NB4 (cell line): ENCODE measurements around the gene SCO1.
"Not testable (repeated sequence)": the region's sequence is repeated elsewhere in the genome, so short reads cannot be mapped to it uniquely, and the experiment has no call there.

Experiments used
- DNase-seq: peaks from one replicate; pipeline ENCODE4 v3.0.0; 2010; ENCODE audit warnings: low read depth
- H3K4me3 ChIP-seq: one replicate; pipeline ENCODE4 v1.5.1; 2011; ENCODE audit warnings: mild to moderate bottlenecking, low read depth, low read length, moderate library complexity
- CTCF ChIP-seq: IDR thresholded peaks from one replicate; pipeline ENCODE4 v1.5.1; 2012; ENCODE audit warnings: low read depth, low read length
- MAX ChIP-seq: IDR thresholded peaks from 2 replicates; pipeline ENCODE4 v1.6.1; 2011; ENCODE audit warnings: low read depth, low read length
- MYC ChIP-seq: IDR thresholded peaks from 2 replicates; pipeline ENCODE4 v1.6.1; 2011; ENCODE audit warnings: low read depth, low read length
- POLR2A ChIP-seq: IDR thresholded peaks from 2 replicates; pipeline ENCODE4 v1.6.1; 2011; ENCODE audit warnings: mild to moderate bottlenecking; ENCODE audit not compliant: insufficient read length; ENCODE audit errors: extremely low read depth

SCO1 gene

GRCh38 chr17:10735251-10735650, 37.9 kb upstream of the SCO1 start:
- no peak overlapping the region for H3K4me3 ChIP-seq
- TF ChIP-seq MYC: no peak
- TF ChIP-seq CTCF: no peak
- no peak for TF ChIP-seq MAX
- no peak for DNase-seq

- DNase-seq: no peak
- TF ChIP-seq MAX: no peak
- TF ChIP-seq CTCF: no peak
- TF ChIP-seq MYC: no peak
- no peak for TF ChIP-seq POLR2A
- H3K4me3 ChIP-seq: no peak overlapping the region
Observed at GRCh38 chr17:10733666-10734065, 36.3 kb upstream of the SCO1 start.

- not testable (repeated sequence) for H3K4me3 ChIP-seq, DNase-seq
Observed at GRCh38 chr17:10732121-10732520, 34.8 kb upstream of the SCO1 start.

GRCh38 chr17:10731408-10731879, 34.1 kb upstream of the SCO1 start:
- no peak overlapping the region for H3K4me3 ChIP-seq
- no peak for TF ChIP-seq POLR2A
- DNase-seq: no peak

- H3K4me3 ChIP-seq: peak overlapping the region; percentile 40
Observed at GRCh38 chr17:10730247-10730646, 32.9 kb upstream of the SCO1 start.

GRCh38 chr17:10729334-10730193, 32.2 kb upstream of the SCO1 start, which contains the start of gene TMEM220:
TMEM220 (minus strand) TSS chr17:10730023; CDS start chr17:10729851, 172 bp downstream.
- peak; percentile 67 for DNase-seq

More at GRCh38 chr17:10730247-10730646, 32.9 kb upstream of the SCO1 start:
- DNase-seq: not testable (repeated sequence)

GRCh38 chr17:10728331-10728892, 31.1 kb upstream of the SCO1 start:
- DNase-seq: no peak
- TF ChIP-seq MAX: no peak
- TF ChIP-seq CTCF: no peak
- no peak for TF ChIP-seq MYC
- TF ChIP-seq POLR2A: no peak
- no peak overlapping the region for H3K4me3 ChIP-seq

More at GRCh38 chr17:10729334-10730193, 32.2 kb upstream of the SCO1 start, which contains the start of gene TMEM220:
- peak within 1 kb of the TSS; percentile 40 for H3K4me3 ChIP-seq
- TF ChIP-seq POLR2A (no peak), MAX (no peak), CTCF (no peak), MYC (no peak)
